ENCODE results near the gene SSNA1.

DNA sequence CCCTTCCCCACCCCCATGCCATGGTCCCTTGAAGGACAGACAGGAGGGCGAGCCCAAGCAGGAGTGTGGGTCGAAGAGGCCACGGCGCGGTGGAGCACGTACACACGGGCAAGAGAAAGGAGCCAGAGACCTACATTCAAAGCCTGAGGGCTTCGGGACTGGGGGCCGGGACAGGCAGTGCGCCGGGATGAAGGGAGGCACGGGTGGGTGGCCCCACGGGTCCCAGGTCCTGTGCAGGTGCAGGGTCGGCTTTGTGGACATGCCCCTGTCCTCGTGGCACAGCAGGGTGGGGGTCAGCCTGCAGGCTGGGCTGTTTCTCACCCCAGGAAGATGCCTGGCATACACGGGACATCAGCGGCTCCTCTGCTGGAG, 28.4 kb upstream of the SSNA1 start:
- TF ChIP-seq, protein P1, sequence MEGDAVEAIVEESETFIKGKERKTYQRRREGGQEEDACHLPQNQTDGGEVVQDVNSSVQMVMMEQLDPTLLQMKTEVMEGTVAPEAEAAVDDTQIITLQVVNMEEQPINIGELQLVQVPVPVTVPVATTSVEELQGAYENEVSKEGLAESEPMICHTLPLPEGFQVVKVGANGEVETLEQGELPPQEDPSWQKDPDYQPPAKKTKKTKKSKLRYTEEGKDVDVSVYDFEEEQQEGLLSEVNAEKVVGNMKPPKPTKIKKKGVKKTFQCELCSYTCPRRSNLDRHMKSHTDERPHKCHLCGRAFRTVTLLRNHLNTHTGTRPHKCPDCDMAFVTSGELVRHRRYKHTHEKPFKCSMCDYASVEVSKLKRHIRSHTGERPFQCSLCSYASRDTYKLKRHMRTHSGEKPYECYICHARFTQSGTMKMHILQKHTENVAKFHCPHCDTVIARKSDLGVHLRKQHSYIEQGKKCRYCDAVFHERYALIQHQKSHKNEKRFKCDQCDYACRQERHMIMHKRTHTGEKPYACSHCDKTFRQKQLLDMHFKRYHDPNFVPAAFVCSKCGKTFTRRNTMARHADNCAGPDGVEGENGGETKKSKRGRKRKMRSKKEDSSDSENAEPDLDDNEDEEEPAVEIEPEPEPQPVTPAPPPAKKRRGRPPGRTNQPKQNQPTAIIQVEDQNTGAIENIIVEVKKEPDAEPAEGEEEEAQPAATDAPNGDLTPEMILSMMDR (tag by site-specific recombination; IDR thresholded peaks at IDR 0.05): no peak
- TF ChIP-seq EGR2 (tag by site-specific recombination; IDR thresholded peaks at IDR 0.05; ENCODE audit: low read depth): no peak
- no peak for TF ChIP-seq ZNF311 (tag by site-specific recombination; IDR thresholded peaks at IDR 0.05; ENCODE audit: borderline replicate concordance)

Measured in HEK293 (cell line).